HG03342 (cell line): ENCODE measurements around the gene SELENOP.

ENCODE experiments used
- ATAC-seq: cut with Tn5 transposase; IDR thresholded peaks from one replicate; pipeline ENCODE4 v1.9.1; 2021; ENCODE audit warnings: mild to moderate bottlenecking, moderate library complexity; ENCODE audit not compliant: unreplicated experiment

The SELENOP gene

DNA sequence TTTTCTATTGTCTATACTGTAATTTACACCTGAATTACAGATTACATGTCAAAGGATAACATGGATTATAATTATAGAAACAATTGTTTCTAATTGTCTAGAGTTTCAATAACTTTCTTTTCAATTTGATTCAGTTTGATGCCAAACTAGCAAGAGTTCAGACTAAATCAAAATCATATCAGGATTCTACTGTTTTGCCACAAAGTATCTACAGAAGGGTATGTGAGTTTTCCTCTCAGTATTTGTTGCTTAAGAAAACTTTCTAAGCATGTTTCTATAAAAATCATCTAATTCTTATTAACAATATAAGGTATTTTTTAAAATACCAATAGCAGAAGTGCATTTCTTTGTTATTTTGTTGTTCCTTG lies 12.5 kb downstream of the SELENOP start:
- no peak for ATAC-seq

GRCh38 chr5:42798284-42799240 lies 13.1 kb downstream of the SELENOP start:
- no peak for ATAC-seq

DNA sequence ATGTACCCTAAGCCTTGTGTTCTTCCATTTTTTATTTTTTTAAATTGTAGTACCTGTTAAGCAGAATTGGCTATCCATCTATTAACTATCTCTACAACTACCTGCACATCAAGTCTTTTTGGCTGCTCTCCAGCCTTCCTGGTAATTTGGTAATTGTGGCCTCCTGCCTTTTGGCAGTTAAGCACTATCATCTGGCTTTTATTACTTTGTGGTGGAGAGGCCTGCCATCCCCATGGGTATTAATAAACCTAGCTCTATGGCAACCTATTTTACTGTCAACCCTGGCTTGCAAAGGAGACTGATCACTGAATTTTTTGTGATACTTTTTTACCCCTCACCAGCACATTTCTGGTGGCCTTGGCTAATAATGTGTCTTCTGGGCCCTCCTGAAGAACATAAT lies 20.5 kb downstream of the SELENOP start:
- ATAC-seq = no peak

DNA sequence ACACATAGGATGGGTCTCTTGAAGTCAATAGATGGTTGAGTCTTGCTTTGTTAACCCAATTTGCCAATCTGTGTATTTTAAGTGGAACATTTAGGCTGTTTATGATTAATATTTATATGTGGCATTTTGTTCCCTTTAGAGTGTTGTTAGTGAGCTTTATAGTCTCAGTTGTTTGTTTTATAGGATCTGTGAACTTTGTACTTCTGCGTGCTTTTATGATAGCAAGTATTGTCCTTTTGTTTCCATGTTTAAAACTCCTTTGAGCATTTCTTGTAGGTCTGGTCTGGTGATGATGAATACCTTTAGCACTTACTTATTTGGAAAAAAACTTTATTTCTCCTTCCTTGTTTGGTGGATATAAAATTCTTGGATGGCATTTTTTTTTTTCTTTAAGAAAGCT lies 23.8 kb downstream of the SELENOP start:
- no peak for ATAC-seq

GRCh38 chr5:42787073-42787472 lies 24.6 kb downstream of the SELENOP start:
- no peak for ATAC-seq

GRCh38 chr5:42785756-42786155 lies 25.9 kb downstream of the SELENOP start:
- ATAC-seq = no peak

GRCh38 chr5:42784132-42784531 lies 27.6 kb downstream of the SELENOP start:
- ATAC-seq = no peak

- no peak for ATAC-seq
Measured at GRCh38 chr5:42781584-42781983, 30.1 kb downstream of the SELENOP start.

GRCh38 chr5:42779083-42779482 lies 32.6 kb downstream of the SELENOP start:
- ATAC-seq = peak; percentile 53

- ATAC-seq = no peak
Measured at GRCh38 chr5:42772265-42772993, 39.3 kb downstream of the SELENOP start.

GRCh38 chr5:42770003-42770402 lies 41.7 kb downstream of the SELENOP start:
- ATAC-seq = no peak

- no peak for ATAC-seq
Measured at GRCh38 chr5:42768106-42768504, 43.6 kb downstream of the SELENOP start.

- peak; percentile 58 for ATAC-seq
Measured at GRCh38 chr5:42767491-42768105, 44.1 kb downstream of the SELENOP start.

GRCh38 chr5:42761791-42762190 lies 49.9 kb downstream of the SELENOP start:
- ATAC-seq = no peak

GRCh38 chr5:42760426-42760825 lies 51.3 kb downstream of the SELENOP start:
- ATAC-seq = no peak

GRCh38 chr5:42759456-42759855 lies 52.2 kb downstream of the SELENOP start:
- no peak for ATAC-seq

DNA sequence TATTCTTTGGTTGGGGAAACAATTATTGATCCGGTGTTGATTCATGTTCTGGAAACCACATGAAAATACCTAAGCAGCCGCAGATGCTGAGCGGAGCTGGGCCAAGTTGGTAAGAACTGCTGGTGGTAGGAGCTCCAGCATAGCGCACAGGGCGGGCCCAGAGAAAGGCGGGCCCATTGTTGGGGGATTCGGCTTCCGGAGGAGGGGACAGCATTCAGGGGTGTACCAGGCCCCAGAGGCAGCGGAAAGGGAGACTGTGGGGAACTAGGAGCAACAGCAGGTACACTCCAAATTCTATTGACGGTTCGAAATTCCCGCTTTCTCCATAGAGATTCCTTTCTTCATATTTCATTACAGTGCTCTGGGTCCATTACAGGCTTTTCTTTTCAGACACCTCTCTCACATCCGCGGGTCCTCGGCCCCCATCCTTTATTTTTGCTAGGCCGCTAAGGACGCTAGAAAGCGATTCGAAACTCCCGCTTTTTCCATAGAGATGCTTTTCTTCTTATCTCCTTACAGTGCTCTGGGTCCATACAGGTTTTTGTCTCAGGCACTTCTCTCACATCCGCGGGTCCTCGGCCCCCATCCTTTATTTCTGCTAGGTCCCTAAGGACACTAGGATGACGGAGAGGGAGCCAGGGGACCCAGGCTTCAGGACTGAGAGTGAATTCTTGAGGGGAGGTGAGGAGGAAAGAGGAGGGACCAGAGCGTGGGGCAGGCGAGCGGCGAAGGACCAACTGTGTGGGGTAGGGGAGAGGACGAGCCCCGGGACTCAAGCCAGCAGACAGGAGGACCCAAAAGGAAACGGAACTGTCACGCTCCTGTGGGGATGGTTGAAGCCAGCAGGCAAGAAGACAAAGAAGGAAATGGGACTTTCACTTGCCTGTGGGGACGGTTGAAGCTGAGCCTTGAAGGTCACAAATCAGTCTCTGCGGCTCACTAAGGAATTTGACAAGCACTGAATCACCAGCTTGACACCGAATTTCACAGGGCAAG lies 54.8 kb downstream of the SELENOP start, which contains the start of gene CCDC152:
Gene CCDC152 (plus strand): TSS at position 213 of the 996 bp plus-strand sequence. CDS start 2,304 bp downstream, outside the sequence.
- peak; percentile 92 for ATAC-seq

DNA sequence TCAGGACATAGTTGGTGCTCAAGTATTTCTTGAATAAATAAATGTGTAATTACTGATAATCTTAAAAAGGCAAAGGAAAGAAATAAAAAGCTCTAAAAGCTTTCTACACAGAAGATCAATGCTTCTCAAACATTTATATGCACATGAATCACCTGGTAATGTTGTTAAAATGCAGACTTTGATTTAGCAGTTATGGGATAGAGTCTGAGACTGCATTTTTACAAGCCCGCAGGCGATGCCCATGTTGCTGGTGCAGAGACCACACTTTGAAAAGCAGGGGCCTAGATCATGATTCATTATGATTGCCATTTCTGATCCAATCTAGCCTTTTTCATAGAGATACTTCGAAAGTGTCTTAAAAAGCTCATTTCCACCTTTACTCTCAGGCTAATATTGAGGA lies 58.6 kb downstream of the SELENOP start:
- ATAC-seq = no peak

- ATAC-seq = no peak
Measured at GRCh38 chr5:42751044-42751443, 60.6 kb downstream of the SELENOP start.

GRCh38 chr5:42750507-42750906 lies 61.2 kb downstream of the SELENOP start:
- ATAC-seq = no peak
